K562 (cell line): ENCODE data around the gene NRG3.

Source experiments
- CEBPB ChIP-seq: fragments of 450-650 bp; IDR thresholded peaks from 2 replicates; pipeline ENCODE4 v1.6.1; 2016; ENCODE audit warnings: missing genetic modification characterization, missing compliant biosample characterization
- MXI1 ChIP-seq: IDR thresholded peaks from 2 replicates; pipeline ENCODE4 v1.6.1; 2011; ENCODE audit warnings: low read depth, mild to moderate bottlenecking, improper control_type of control experiment, low read length
- NONO ChIP-seq, 2 experiments: fragments of 200-400 bp in 1 of 2; fragments of 450-650 bp in 1 of 2; formaldehyde crosslinking in 1 of 2; IDR thresholded peaks; 2 replicates each; pipeline ENCODE4 v1.6.1; 2017; ENCODE audit warnings: low read depth in 2 of 2, mild to moderate bottlenecking in 2 of 2, moderate library complexity in 2 of 2, low read length in 1 of 2
- PHB ChIP-seq: fragments of 250-450 bp; sonication (Bioruptor Pico); IDR thresholded peaks from 2 replicates; pipeline ENCODE4 v1.5.0; 2021
- POLR2A ChIP-seq: fragments of 450-650 bp; conservative IDR thresholded peaks from 2 replicates; pipeline ENCODE4 v1.6.1; 2016
- RNF2 ChIP-seq: sonication (generic); IDR thresholded peaks from 2 replicates; pipeline ENCODE4 v1.6.1; 2016
- SETDB1 ChIP-seq: IDR thresholded peaks from one replicate; pipeline ENCODE4 v1.6.1; 2012; ENCODE audit warnings: low read length, control low read depth, inconsistent platforms
- ZNF133 ChIP-seq: fragments of 250-450 bp; sonication (Bioruptor Pico); IDR thresholded peaks from 2 replicates; pipeline ENCODE4 v1.4.0; 2020; ENCODE audit warnings: mild to moderate bottlenecking

GRCh38 chr10:82282782-82283456, 407.9 kb downstream of the NRG3 start:
- TF ChIP-seq RNF2 (no peak), MXI1 (no peak), SETDB1 (no peak), NONO (IDR thresholded peaks at IDR 0.05; ENCODE audit: low read depth in 2 of 2, low read length in 1 of 2) (no peak), PHB (CRISPR knock-in tag) (no peak), CEBPB (tag) (no peak), POLR2A (no peak), ZNF133 (no peak)
